ENCODE data around the gene CHIC2.

The CHIC2 gene

DNA sequence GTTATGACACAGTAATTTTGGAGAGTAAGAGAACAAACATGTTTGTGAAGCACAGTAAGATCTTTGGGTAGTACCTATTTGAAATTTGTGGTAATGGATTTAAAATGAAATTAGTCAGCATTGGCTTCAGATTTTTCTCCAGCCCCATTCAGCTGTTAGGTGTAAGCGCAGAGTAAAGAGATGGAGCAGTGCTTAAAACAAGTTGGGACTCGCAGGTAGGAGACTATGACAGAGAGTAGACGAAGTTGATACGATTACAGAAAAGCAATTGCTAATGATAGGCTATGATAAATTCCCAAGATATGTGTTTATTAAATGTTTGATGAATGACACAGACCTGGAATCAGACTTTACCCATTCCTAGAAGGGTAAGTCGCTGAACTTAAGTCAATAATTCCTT lies 72.6 kb downstream of the CHIC2 start:
- H3K9me3 Mint-ChIP-seq, result peaks cover 11% of the 10 kb centered on the region
- intact Hi-C loops (cut with micrococcal nuclease), result no loop called here
- H3K27ac Mint-ChIP-seq, result no peak overlapping the region
- H3K4me3 Mint-ChIP-seq, result no peak overlapping the region
- peaks cover 16% of the 10 kb centered on the region for H3K36me3 Mint-ChIP-seq (ENCODE audit: low read depth)
- H3K4me1 Mint-ChIP-seq (ENCODE audit: low read depth), result peaks cover 17% of the 10 kb centered on the region
- no peaks in the 10 kb centered on the region for H3K27me3 Mint-ChIP-seq

DNA sequence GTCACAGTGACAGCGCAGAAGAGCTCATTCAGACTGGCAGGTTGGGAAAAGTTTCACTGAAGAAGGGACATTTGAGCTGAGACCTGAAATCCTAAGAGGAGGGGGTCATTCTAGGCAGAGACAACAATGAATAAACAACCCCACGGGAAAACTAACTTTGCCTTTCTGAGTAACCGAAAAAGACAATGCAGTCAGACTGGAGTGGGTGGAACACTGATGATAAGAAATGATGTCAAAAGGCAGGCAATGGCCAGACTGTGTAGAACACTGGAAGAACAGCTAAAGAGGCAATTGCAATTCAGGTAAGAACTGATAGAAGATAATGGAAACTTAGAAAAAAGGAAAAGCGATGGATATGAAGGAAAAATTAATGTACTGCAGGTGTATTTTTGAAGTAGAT lies 73.8 kb downstream of the CHIC2 start:
- H3K27ac Mint-ChIP-seq, result no peak overlapping the region
- H3K4me1 Mint-ChIP-seq (ENCODE audit: low read depth), result peaks cover 17% of the 10 kb centered on the region
- intact Hi-C loops (cut with micrococcal nuclease), result no loop called here
- H3K27me3 Mint-ChIP-seq, result no peaks in the 10 kb centered on the region
- H3K4me3 Mint-ChIP-seq, result no peak overlapping the region
- peaks cover 11% of the 10 kb centered on the region for H3K9me3 Mint-ChIP-seq
- H3K36me3 Mint-ChIP-seq (ENCODE audit: low read depth), result peaks cover 16% of the 10 kb centered on the region

DNA sequence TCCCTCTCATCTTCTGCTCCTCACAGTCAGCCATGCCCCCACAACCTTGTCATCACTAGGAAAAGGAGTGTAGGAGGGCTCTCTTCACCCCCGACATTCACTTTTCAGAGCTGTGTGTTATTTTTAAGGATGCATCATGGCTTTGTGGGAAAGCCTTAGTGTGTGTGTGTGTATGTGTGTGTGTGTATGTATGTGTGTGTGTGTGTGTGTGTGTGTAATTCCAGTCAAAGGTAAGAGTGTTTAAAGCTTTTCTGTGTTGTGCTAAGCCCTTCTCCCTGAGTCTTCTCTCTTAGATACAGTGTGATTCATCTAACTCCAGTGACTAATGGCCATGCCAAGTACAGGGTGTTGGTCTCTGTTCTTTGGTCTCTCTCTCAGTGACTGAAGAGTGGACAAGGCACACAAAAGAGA lies 76.6 kb downstream of the CHIC2 start:
- Mint-ChIP-seq H3K27ac (no peak overlapping the region), H3K27me3 (no peaks in the 10 kb centered on the region), H3K4me3 (no peak overlapping the region), H3K9me3 (no peaks in the 10 kb centered on the region), H3K4me1 (ENCODE audit: low read depth) (peaks cover under 1% of the 10 kb centered on the region), H3K36me3 (ENCODE audit: low read depth) (no peaks in the 10 kb centered on the region)
- intact Hi-C loops (cut with micrococcal nuclease), result no loop called here

DNA sequence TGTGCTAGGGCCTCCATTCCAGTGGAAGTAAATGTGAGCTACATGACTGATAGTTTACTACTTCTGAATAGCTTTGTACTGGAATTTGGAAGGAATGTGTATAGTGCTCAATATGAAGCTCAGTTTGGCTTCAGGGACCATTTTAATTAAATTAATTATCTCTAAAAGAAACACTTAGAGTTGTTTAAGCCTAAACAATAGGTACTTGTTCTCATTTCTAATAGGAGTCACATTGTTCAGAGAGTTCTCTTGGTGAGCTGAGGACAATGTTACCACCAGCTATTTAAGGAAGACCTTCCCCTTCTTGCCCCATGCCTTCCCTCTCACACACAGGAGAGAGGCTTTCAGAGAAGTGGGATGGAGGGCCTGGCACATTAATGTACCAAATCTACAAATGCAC lies 78.3 kb downstream of the CHIC2 start:
- intact Hi-C loops (cut with micrococcal nuclease), result no loop called here
- Mint-ChIP-seq H3K27me3 (no peaks in the 10 kb centered on the region), H3K9me3 (no peaks in the 10 kb centered on the region), H3K27ac (no peak overlapping the region), H3K4me1 (ENCODE audit: low read depth) (no peaks in the 10 kb centered on the region), H3K4me3 (no peak overlapping the region), H3K36me3 (ENCODE audit: low read depth) (no peaks in the 10 kb centered on the region)

DNA sequence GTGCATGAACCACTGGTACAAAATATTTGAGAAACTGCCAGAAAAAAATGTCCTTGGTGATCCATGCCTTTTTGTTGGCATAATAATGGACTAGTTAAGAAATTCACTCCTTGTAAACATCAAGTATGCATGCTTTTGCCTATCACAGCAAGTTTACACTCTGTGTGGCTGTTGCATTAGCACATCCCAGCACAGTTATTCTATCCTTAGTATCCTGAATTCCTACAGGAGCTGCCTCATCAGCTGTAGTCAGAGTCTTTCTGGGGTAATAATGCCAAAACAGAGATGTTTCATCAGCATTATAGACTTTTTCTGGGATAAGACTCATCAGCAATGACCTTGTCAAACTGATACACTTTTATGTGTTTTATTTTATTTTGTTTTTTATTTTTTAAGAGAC lies 82.8 kb downstream of the CHIC2 start:
- Mint-ChIP-seq H3K9me3 (no peaks in the 10 kb centered on the region), H3K27ac (no peak overlapping the region), H3K36me3 (ENCODE audit: low read depth) (no peaks in the 10 kb centered on the region), H3K27me3 (no peaks in the 10 kb centered on the region), H3K4me1 (ENCODE audit: low read depth) (no peaks in the 10 kb centered on the region), H3K4me3 (no peak overlapping the region)
- intact Hi-C loops (cut with micrococcal nuclease), result no loop called here

DNA sequence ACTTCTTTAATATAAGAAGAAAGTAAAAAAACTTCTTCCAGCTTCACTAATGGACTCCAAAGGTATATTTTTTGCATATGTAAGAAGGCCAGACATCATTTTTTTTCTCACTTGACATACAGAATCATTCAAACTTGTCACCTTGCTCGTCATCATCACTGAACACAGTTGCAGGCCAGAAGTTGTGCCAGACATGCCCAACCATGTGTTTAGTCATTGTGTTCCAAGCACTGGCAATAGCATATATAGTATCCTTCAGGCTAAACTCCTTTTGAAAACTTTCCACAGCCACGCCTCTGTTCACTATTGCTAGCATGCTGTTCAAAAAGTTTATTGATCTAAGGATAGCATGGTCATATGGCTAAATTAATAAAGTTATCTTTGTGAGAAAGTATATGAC lies 83.3 kb downstream of the CHIC2 start:
- no peaks in the 10 kb centered on the region for H3K4me1 Mint-ChIP-seq (ENCODE audit: low read depth)
- H3K9me3 Mint-ChIP-seq, result no peaks in the 10 kb centered on the region
- no peaks in the 10 kb centered on the region for H3K36me3 Mint-ChIP-seq (ENCODE audit: low read depth)
- no peak overlapping the region for H3K27ac Mint-ChIP-seq
- H3K27me3 Mint-ChIP-seq, result no peaks in the 10 kb centered on the region
- intact Hi-C loops (cut with micrococcal nuclease), result no loop called here
- no peak overlapping the region for H3K4me3 Mint-ChIP-seq

DNA sequence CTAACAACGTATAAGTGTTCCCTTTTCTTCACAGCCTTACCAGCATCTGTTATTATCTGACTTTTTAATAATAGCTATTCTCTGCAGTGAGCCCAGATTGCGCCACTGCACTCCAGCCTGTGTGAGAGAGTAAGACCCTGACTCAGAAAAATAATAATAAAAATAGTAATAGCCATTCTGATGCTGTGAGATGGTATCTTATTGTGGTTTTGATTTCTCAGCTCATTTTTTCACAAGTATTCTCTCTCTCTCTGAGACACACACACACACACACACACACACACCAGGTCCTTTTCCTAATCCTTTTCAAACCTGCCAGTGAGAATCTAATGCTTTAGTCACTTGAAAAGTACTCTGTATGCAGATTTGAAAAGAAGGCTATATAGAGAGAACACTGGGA lies 89.8 kb downstream of the CHIC2 start:
- H3K36me3 Mint-ChIP-seq (ENCODE audit: low read depth), result no peaks in the 10 kb centered on the region
- no peak overlapping the region for H3K27ac Mint-ChIP-seq
- intact Hi-C loops (cut with micrococcal nuclease), result no loop called here
- H3K9me3 Mint-ChIP-seq, result no peaks in the 10 kb centered on the region
- H3K4me1 Mint-ChIP-seq (ENCODE audit: low read depth), result no peaks in the 10 kb centered on the region
- H3K4me3 Mint-ChIP-seq, result no peak overlapping the region
- H3K27me3 Mint-ChIP-seq, result no peaks in the 10 kb centered on the region

DNA sequence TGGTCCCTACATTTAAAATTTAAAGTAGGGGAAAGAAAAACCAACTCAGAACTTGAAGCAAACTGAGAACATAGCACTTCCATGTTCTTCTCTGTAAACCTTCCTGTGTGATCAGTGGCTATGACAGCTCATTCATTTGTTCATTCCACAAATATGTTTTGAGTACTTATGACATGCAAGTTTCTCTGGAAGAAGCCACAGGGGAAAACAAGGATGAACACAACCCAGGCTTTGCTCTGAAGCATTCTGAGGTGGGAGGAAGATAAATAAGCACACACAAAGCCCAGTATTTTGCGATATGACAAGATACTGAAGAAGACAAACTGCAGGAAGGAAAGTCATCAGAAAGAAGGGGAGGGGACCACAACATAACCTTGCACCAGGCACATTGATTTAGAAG lies 96.4 kb downstream of the CHIC2 start:
- Mint-ChIP-seq H3K4me3 (no peak overlapping the region), H3K27ac (no peak overlapping the region), H3K27me3 (no peaks in the 10 kb centered on the region), H3K36me3 (ENCODE audit: low read depth) (no peaks in the 10 kb centered on the region), H3K9me3 (no peaks in the 10 kb centered on the region), H3K4me1 (ENCODE audit: low read depth) (peaks cover 8% of the 10 kb centered on the region)
- intact Hi-C loops (cut with micrococcal nuclease), result no loop called here

DNA sequence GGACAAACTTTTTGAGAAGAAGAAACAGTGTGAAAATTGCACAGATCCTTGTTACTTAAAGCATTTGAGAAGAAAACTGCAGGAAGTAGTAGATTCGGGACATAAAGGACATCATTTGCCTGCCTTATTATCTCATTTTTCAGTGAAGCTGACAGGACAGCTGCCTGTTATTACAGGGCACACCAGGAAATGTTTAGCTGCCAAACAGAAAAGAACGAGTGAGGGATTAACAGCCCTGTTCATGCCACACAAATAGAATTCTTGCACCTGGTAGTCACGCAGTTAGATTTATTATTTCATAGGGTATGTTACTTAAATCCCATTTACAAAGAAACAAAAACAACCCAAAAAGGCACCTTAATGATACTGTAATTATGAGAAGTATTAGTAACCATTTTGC lies 100.6 kb downstream of the CHIC2 start:
- H3K27ac Mint-ChIP-seq, result no peak overlapping the region
- H3K36me3 Mint-ChIP-seq (ENCODE audit: low read depth), result no peaks in the 10 kb centered on the region
- H3K4me1 Mint-ChIP-seq (ENCODE audit: low read depth), result peaks cover 8% of the 10 kb centered on the region
- no peaks in the 10 kb centered on the region for H3K9me3 Mint-ChIP-seq
- H3K27me3 Mint-ChIP-seq, result no peaks in the 10 kb centered on the region
- H3K4me3 Mint-ChIP-seq, result no peak overlapping the region
- intact Hi-C loops (cut with micrococcal nuclease), result no loop called here

DNA sequence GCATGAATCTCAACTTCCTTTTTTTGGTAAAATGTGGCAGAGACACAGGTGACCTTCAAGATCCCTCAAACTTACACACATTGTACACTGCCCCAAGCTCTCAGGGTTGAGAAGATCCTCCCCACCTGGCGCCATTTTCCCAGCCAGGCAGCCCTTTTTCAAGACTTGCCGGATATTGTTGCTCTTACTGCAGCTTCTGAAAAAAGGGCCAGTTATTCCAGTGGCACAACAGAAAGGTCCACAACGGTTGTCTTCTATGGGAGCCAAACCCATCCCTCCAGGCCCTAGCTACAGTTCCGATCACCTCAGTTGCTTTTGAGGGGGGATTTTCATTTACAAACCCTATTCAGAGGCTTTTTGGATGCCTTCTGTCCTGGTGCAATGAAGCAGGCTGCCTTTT lies 101.1 kb downstream of the CHIC2 start:
- Mint-ChIP-seq H3K4me1 (ENCODE audit: low read depth) (peaks cover 8% of the 10 kb centered on the region), H3K4me3 (no peak overlapping the region), H3K9me3 (no peaks in the 10 kb centered on the region), H3K27me3 (no peaks in the 10 kb centered on the region), H3K36me3 (ENCODE audit: low read depth) (no peaks in the 10 kb centered on the region), H3K27ac (no peak overlapping the region)
- intact Hi-C loops (cut with micrococcal nuclease), result no loop called here

DNA sequence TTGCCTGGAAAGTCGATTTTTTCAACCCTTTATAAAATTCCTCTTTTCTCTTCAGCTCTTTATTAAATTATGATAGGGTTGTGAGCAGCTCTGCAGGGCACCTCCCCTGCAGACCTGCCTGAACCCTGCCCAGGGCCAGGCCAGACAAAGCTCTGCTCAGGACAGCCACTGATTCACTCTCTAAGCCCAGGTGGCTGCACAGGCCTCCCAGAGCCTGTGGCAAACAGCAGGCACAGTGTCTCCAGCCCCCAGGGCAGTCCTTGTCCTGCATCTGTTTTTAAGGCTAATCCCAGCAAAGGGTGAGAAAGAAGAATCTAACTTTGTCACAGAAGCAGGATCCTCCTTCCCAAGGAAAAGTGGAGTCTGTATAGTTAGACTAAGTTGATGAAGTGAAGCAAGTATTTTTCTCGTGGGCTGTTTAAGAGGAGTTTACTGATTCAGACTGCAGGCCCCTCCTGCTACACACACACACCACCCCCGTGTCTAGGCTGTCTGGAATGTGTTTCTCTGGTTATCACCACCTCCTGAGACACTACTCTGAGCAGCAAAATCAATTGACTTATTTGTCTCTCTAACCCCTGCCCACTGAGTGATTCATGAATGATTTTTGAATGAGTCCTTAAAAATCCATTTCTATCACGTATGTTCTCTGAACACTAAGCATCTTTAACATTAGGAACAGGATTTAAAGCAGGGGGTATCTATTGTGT lies 101.7 kb downstream of the CHIC2 start:
- Mint-ChIP-seq H3K27ac (no peak overlapping the region), H3K4me3 (no peak overlapping the region), H3K4me1 (ENCODE audit: low read depth) (peaks cover 8% of the 10 kb centered on the region), H3K36me3 (ENCODE audit: low read depth) (no peaks in the 10 kb centered on the region), H3K9me3 (no peaks in the 10 kb centered on the region), H3K27me3 (no peaks in the 10 kb centered on the region)
- intact Hi-C loops (cut with micrococcal nuclease), result no loop called here

DNA sequence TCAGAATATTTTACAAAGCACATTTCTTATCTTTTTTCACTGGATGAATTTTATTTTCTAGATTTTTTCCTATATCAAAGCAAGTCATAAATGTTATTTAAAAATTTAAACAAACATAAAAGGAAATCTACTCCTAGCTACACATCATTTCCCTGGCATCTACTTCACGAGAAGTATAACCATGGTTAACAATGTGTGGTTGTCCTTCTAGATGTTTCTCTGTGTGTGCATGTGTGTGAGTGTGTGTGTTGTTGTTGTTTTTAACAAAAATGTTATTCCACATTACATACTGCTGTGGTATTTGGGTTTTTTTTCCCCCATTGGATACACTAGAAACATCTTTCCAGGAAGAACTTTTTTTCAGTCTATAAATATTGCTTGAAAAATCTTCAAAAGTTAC lies 103.1 kb downstream of the CHIC2 start:
- intact Hi-C loops (cut with micrococcal nuclease), result no loop called here
- peaks cover 8% of the 10 kb centered on the region for H3K4me1 Mint-ChIP-seq (ENCODE audit: low read depth)
- no peaks in the 10 kb centered on the region for H3K9me3 Mint-ChIP-seq
- no peaks in the 10 kb centered on the region for H3K27me3 Mint-ChIP-seq
- H3K27ac Mint-ChIP-seq, result no peak overlapping the region
- no peak overlapping the region for H3K4me3 Mint-ChIP-seq
- H3K36me3 Mint-ChIP-seq (ENCODE audit: low read depth), result no peaks in the 10 kb centered on the region

DNA sequence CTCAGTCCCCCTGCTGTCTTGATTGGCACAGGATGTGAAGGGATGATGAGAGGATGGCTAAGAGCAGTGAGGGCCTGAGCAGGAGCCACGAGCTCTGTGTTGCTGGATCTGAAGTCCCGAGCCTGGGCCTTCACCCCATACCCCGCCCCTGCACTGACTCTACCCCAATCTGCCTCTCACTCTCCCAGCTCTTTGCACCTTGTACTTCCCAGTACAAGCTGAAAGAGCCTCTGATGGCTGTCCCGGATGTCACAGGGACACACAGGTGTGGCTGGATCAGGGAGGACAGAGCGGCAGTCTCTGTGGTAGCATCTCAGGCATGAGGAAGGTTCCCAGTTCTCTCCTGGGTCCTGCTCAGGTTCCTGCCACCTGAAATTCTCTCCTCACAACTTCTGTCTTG lies 103.6 kb downstream of the CHIC2 start:
- no peak overlapping the region for H3K4me3 Mint-ChIP-seq
- H3K4me1 Mint-ChIP-seq (ENCODE audit: low read depth), result peaks cover 5% of the 10 kb centered on the region
- no peaks in the 10 kb centered on the region for H3K27me3 Mint-ChIP-seq

More for the DNA sequence above, 103.6 kb downstream of the CHIC2 start:
- Mint-ChIP-seq H3K36me3 (ENCODE audit: low read depth) (no peaks in the 10 kb centered on the region), H3K9me3 (no peaks in the 10 kb centered on the region), H3K27ac (no peak overlapping the region)
- intact Hi-C loops (cut with micrococcal nuclease), result no loop called here
